Thymus (tissue), 11 donors: ENCODE data around the gene GPR146. TPM values are rescaled to one million over a fixed set of nuclear protein-coding genes. Genes with fewer than 3 reads are reported as not detected.

Source experiments
- DNase-seq, 9 donors: peaks; one replicate each; pipeline ENCODE4 v3.0.0-alpha.2; 2013; ENCODE audit warnings: low spot score in 9 of 9, low read depth in 6 of 9, missing footprints in 1 of 9
- H3K27ac ChIP-seq, 2 donors: one replicate each; pipeline ENCODE4 v1.5.1; 2013; ENCODE audit warnings: control low read depth in 1 of 2, low read depth in 1 of 2, low read length in 1 of 2, mild to moderate bottlenecking in 1 of 2, moderate library complexity in 1 of 2
- H3K27me3 ChIP-seq, 2 donors: one replicate each; pipeline ENCODE4 v1.5.1; 2013; ENCODE audit warnings: low read length in 1 of 2; ENCODE audit not compliant: control insufficient read depth in 2 of 2, insufficient read depth in 1 of 2
- H3K36me3 ChIP-seq, 2 donors: one replicate each; pipeline ENCODE4 v1.5.1; 2013; ENCODE audit warnings: low read length in 1 of 2, mild to moderate bottlenecking in 1 of 2, moderate library complexity in 1 of 2; ENCODE audit not compliant: control insufficient read depth in 2 of 2, insufficient read depth in 2 of 2
- H3K4me1 ChIP-seq, 2 donors: one replicate each; pipeline ENCODE4 v1.5.1; 2013; ENCODE audit warnings: low read length in 2 of 2; ENCODE audit not compliant: control insufficient read depth in 2 of 2, insufficient read depth in 2 of 2
- H3K4me3 ChIP-seq, 2 donors: one replicate each; pipeline ENCODE4 v1.5.1; 2013; ENCODE audit warnings: low read length in 2 of 2, control low read depth in 1 of 2, mild to moderate bottlenecking in 1 of 2
- H3K9me3 ChIP-seq, 2 donors: one replicate each; pipeline ENCODE4 v1.5.1; 2013; ENCODE audit warnings: low read length in 1 of 2, mild to moderate bottlenecking in 1 of 2; ENCODE audit not compliant: control insufficient read depth in 2 of 2, insufficient read depth in 1 of 2
- WGBS: extraction: QIAGEN DNeasy Blood & Tissue Kit; methylation state at CpG from one replicate; pipeline ENCODE4 v1.1.7; 2013; 5-methylcytosine and 5-hydroxymethylcytosine counted together
- polyA plus RNA-seq: library from polyadenylated mRNA; stranded (reverse); fragments of 200-250 nt; gene quantifications from one replicate; pipeline ENCODE4 v1.2.3, GENCODE V29; 2013
- total RNA-seq: library from RNA; stranded (reverse); fragments of 120-200 nt; gene quantifications from one replicate; pipeline ENCODE4 v1.2.4, GENCODE V29; 2013
- donor health status: healthy.

Gene GPR146
- total and polyA plus RNA-seq, 2 donors: 2.7 to 12.6 TPM

DNA sequence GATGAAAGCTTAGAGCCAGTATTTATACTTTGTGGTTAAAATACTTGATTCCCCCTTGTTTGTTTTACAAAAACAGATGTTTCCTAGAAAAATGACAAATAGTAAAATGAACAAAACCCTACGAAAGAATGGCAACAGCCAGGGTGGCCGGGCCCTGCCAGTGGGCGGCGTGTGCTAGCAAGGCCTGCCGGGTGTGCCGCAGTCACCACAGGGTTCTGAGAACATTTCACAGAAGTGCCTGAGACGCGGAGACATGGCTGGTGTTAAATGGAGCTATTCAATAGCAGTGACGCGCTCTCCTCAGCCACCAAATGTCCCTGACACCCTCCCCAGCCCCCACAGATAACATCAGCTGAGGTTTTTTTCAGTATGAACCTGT lies 14.5 kb downstream of the GPR146 start:
- H3K36me3 ChIP-seq: peaks cover 0 to 4% of the 10 kb centered on the region in 2 donors
- H3K4me1 ChIP-seq: peaks cover 6 to 56% of the 10 kb centered on the region in 2 donors
- 92% methylated on average over 10 of the region's 10 CpGs for WGBS
- peaks cover 2 to 54% of the 10 kb centered on the region in 2 donors for H3K27me3 ChIP-seq
- H3K9me3 ChIP-seq: no peaks in the 10 kb centered on the region
- DNase-seq: no peak
- H3K27ac ChIP-seq: no peak overlapping the region
- H3K4me3 ChIP-seq: no peak overlapping the region

DNA sequence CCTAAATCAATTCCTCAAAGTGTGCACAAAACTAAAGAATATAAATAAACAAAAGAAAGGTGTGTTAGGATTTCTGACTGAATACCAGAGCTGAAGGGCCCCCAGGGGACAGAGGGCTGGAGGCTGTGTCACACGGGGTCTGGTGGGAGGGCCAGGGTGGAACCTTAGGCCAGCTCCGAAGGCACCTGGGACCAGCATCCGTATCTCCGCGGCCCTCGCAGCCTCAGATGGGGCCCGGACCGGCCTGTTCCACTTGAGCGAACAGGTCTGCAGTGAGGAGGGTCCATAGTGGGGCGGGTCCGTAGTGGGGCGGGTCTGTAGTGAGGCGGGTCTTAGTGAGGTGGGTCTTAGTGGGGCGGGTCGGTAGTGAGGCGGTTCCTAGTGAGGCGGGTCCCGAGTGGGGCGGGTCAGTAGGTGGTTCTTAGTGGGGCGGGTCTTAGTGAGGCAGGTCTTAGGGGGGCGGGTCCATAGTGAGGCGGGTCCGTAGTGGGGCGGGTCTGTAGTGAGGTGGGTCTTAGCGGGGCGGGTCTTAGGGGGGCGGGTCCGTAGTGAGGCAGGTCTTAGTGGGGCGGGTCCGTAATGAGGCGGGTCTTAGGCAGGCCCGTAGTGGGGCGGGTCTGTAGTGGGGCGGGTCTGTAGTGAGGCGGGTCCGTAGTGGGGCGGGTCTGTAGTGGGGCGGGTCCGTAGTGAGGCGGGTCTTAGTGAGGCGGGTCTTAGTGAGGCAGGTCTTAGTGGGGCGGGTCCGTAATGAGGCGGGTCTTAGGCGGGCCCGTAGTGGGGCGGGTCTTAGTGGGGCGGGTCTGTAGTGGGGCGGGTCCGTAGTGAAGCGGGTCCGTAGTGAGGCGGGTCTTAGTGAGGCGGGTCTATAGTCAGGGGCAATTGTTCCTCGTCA lies 15.1 kb downstream of the GPR146 start:
- peaks cover 2 to 51% of the 10 kb centered on the region in 2 donors for H3K27me3 ChIP-seq
- H3K4me1 ChIP-seq: peaks cover 6 to 50% of the 10 kb centered on the region in 2 donors
- WGBS: 72% methylated on average over 55 of the region's 55 CpGs
- peaks cover 0 to 4% of the 10 kb centered on the region in 2 donors for H3K36me3 ChIP-seq
- H3K4me3 ChIP-seq: no peak overlapping the region
- no peaks in the 10 kb centered on the region for H3K9me3 ChIP-seq
- no peak for DNase-seq
- H3K27ac ChIP-seq: no peak overlapping the region

DNA sequence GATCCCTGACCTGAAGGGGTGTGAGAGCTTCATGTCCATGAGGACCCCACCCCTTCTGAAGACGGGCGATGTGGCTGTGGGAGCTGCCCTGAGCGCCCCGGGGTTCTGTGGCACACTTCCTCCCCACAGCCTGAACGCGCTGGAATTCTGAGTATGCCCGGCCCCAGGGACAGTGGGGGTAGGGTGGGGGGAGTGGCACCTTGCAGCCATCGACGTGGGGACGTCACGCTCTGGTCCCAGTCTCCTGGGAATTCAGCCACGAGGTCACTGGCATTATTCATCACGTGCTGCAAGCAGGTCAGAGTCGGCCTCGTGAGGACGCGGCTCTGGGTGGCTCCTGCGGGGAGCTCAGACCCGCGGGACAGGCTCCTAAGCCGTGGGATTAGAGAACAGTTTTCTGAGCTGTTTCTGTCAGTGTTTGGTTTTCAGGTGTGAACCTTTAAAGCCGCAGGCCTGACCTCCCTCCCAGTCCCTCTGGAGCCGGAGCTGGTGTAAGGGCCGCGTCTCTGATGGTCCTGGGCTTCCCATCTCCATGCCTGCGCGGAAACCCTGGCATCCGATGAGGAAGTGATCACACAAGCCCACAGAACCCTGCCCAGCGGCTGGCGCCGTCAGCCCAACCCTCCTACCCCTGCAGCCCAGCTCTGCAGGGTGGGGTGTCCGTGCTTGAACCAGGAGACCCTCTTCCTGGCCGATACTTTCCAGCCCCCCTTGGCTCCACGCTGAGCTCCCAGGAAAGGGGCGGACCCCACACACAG lies 16.1 kb downstream of the GPR146 start:
- WGBS: 33% methylated on average over 35 of the region's 35 CpGs
- peaks cover 0 to 4% of the 10 kb centered on the region in 2 donors for H3K36me3 ChIP-seq
- H3K4me3 ChIP-seq: no peak overlapping the region
- no peak for DNase-seq
- H3K27ac ChIP-seq: no peak overlapping the region
- no peaks in the 10 kb centered on the region for H3K9me3 ChIP-seq
- peaks cover 2 to 50% of the 10 kb centered on the region in 2 donors for H3K27me3 ChIP-seq
- peaks cover 0 to 43% of the 10 kb centered on the region in 2 donors for H3K4me1 ChIP-seq

DNA sequence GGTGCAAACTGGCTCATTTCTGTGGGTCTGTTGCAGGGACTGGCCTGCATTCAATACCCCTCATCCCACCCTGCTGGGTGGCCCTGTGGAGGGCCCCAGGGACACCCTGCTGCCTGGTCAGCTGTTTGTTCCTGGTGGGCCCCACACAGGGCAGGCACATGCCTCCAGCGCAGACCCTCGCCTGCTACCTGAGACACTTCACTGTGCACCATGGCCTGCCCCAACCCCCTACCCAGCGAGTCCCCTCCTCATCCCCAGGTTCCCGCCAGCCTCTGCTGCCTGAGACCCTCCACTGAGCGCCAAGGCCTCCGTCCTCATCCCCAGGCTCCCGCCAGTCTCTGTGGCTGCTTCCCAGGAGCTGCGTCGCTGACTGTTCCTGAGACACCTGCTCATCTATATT lies 16.8 kb downstream of the GPR146 start:
- Histone ChIP-seq H3K9me3 (no peaks in the 10 kb centered on the region), H3K4me1 (peaks cover 0 to 43% of the 10 kb centered on the region in 2 donors), H3K27me3 (peaks cover 2 to 49% of the 10 kb centered on the region in 2 donors), H3K27ac (no peak overlapping the region), H3K36me3 (peaks cover 0 to 4% of the 10 kb centered on the region in 2 donors), H3K4me3 (no peak overlapping the region)
- no peak for DNase-seq
- WGBS: 98% methylated on average over 9 of the region's 9 CpGs

DNA sequence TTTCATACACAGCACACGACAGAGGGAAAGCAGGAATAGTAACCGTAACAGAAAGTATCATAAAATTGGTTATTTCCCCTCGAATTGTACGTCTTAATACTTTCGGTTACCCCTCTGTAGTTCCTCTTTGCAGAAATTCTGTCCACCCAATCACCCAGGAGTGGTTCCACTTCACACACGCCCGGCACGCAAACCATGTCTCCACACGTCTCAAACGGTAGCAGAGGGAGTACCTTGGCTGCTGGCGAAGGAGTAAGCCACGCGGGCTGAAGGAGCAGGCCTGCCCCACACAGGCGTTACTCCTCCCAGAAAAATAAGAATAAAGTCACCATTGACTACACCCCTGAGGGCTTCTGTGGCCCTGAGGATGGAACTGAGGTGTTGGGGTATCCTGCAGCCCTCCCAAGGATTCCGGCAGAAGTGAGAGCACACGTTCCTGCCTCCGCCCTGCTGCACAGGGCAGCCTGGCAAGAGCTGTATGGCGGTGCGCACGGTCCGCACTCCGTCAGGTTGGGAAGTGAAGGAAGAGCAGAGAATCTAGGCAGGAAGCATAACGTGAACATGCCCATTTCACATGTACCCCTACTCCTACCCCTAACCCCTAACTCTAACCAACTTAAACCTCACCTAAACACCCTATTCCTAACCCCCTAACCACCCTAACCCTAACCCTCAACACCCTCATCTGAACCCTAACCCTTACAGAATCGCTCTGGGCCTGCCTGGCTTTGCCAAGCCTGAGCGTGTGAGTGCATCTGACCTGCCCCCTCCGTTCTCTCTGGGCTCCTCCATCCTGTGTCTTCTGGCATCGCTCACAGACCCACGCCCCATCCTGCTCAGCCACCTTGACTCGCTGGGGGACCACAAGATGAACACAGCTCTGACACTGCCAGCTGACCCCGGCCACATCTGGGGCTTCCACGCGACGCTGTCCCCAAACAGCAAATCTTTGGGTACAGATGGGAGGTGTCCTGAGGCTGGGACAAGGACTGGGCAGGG lies 18.2 kb downstream of the GPR146 start:
- peaks cover 0 to 40% of the 10 kb centered on the region in 2 donors for H3K4me1 ChIP-seq

DNA sequence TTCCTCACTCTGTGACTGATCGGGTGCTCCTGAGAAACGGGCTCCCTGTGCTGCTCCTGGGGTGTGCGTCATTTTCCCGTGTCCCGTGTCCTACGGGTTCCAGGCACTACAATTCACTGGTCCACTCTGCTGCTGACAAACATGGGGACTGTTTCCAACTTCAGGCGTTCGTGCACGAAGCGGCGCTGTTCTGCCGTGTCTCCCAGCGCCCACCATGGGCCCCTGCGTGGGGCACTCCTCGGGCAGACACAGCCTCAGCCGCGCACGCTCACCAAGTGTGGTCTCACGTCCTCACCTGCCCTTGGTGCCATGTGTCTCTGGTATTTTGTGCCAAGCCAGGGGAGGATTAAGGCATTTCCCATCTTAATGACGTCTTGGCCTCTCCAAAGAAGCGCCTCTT lies 19.0 kb downstream of the GPR146 start:
- Histone ChIP-seq H3K4me3 (no peak overlapping the region), H3K4me1 (peaks cover 0 to 40% of the 10 kb centered on the region in 2 donors), H3K27me3 (peaks cover 2 to 50% of the 10 kb centered on the region in 2 donors), H3K27ac (no peak overlapping the region), H3K9me3 (no peaks in the 10 kb centered on the region), H3K36me3 (no peaks in the 10 kb centered on the region)
- DNase-seq: no peak
- 97% methylated on average over 21 of the region's 21 CpGs for WGBS

More for the DNA sequence above, 18.2 kb downstream of the GPR146 start:
- Histone ChIP-seq H3K27me3 (peaks cover 2 to 50% of the 10 kb centered on the region in 2 donors), H3K36me3 (no peaks in the 10 kb centered on the region), H3K4me3 (no peak overlapping the region), H3K27ac (no peak overlapping the region), H3K9me3 (no peaks in the 10 kb centered on the region)
- DNase-seq: no peak
- 73% methylated on average over 33 of the region's 33 CpGs for WGBS

DNA sequence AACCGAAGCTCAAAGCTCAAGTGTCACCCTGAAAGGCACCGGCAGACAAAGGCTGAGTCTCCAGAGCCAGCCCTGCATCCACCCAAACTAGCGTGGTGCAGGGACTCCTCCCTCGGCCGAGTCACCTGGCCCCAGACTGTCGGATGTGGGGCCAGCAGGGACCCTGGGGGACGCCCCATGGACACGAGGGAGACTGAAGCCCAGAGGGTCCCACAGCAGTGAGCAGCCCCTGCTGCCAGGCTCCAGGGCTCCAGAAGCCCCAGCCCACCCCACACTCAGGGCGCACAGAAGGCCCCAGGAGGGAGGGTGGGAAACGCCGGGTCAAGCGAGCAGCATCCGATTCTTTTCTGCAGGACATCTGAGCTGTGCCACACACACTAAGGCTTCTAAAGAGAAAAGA lies 20.2 kb downstream of the GPR146 start:
- H3K4me1 ChIP-seq: peaks cover 0 to 37% of the 10 kb centered on the region in 2 donors
- no peak for DNase-seq
- no peak overlapping the region for H3K27ac ChIP-seq
- WGBS: 95% methylated on average over 13 of the region's 13 CpGs
- H3K36me3 ChIP-seq: no peaks in the 10 kb centered on the region
- H3K9me3 ChIP-seq: no peaks in the 10 kb centered on the region
- H3K27me3 ChIP-seq: peaks cover 2 to 48% of the 10 kb centered on the region in 2 donors
- H3K4me3 ChIP-seq: no peak overlapping the region

DNA sequence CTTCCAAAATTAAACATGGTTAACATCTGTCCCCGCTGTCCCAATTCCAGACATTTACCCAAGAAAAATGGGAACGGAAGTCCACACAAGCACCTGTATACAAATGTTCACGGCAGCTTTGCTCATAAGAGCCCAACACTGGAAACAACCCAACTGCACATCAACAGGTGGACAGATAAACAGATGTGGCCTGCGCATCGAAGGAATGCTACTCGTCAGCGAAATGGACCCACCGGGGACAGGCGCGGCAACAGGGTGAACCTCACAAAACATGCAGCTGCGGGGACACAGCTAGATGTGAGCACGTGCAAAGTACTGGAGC lies 20.9 kb downstream of the GPR146 start:
- no peak overlapping the region for H3K27ac ChIP-seq
- 86% methylated on average over 12 of the region's 12 CpGs for WGBS
- H3K4me3 ChIP-seq: no peak overlapping the region
- no peaks in the 10 kb centered on the region for H3K9me3 ChIP-seq
- peaks cover 2 to 44% of the 10 kb centered on the region in 2 donors for H3K27me3 ChIP-seq
- peaks cover 0 to 33% of the 10 kb centered on the region in 2 donors for H3K4me1 ChIP-seq
- H3K36me3 ChIP-seq: no peaks in the 10 kb centered on the region
- no peak for DNase-seq
